MM.1S (cell line): ENCODE results near the gene LRIG3.
"Not testable (repeated sequence)": the region's sequence is repeated elsewhere in the genome, so short reads cannot be mapped to it uniquely, and the experiment has no call there.

ENCODE experiments used
- DNase-seq: peaks from one replicate; pipeline ENCODE4 v3.0.0-alpha.2; 2015
- H2AFZ ChIP-seq: fragments of 300-600 bp; sonication (generic); 2 replicates; pipeline ENCODE4 v1.6.0; 2016; ENCODE audit warnings: antibody characterized with exemption, low read length
- H3F3A ChIP-seq: fragments of 300-600 bp; sonication (generic); 2 replicates; pipeline ENCODE4 v1.6.1; 2016; ENCODE audit warnings: mild to moderate bottlenecking, antibody characterized with exemption, low read length, moderate library complexity, mixed read lengths; ENCODE audit not compliant: insufficient read depth
- H3K27ac ChIP-seq: fragments of 300-600 bp; sonication (generic); 2 replicates; pipeline ENCODE4 v1.5.1; 2016; ENCODE audit warnings: mild to moderate bottlenecking, low read length
- H3K27me3 ChIP-seq: fragments of 300-600 bp; sonication (generic); replicated peaks from 2 replicates; pipeline ENCODE4 v1.6.0; 2016; ENCODE audit warnings: low read length; ENCODE audit not compliant: insufficient read depth
- H3K36me3 ChIP-seq: fragments of 300-600 bp; sonication (generic); replicated peaks from 2 replicates; pipeline ENCODE4 v1.6.1; 2016; ENCODE audit warnings: mild to moderate bottlenecking, low read length, mixed read lengths; ENCODE audit not compliant: insufficient read depth
- H3K4me1 ChIP-seq: fragments of 300-600 bp; sonication (generic); 2 replicates; pipeline ENCODE4 v1.6.1; 2016; ENCODE audit warnings: low read length, mixed read lengths
- H3K4me2 ChIP-seq: fragments of 300-600 bp; sonication (generic); 2 replicates; pipeline ENCODE4 v1.6.0; 2016; ENCODE audit warnings: low read depth, low read length
- H3K4me3 ChIP-seq: fragments of 300-600 bp; sonication (generic); 2 replicates; pipeline ENCODE4 v1.5.1; 2016; ENCODE audit warnings: low read length, mixed read lengths
- H3K79me2 ChIP-seq: fragments of 300-600 bp; sonication (generic); 2 replicates; pipeline ENCODE4 v1.6.1; 2016; ENCODE audit warnings: mixed run types, low read length, mixed read lengths
- H3K9ac ChIP-seq: fragments of 300-600 bp; sonication (generic); 2 replicates; pipeline ENCODE4 v1.6.1; 2016; ENCODE audit warnings: low read length, mixed read lengths
- H3K9me2 ChIP-seq: fragments of 300-600 bp; sonication (generic); replicated peaks from 2 replicates; pipeline ENCODE4 v1.6.1; 2016; ENCODE audit warnings: mild to moderate bottlenecking, low read length, mixed read lengths; ENCODE audit not compliant: insufficient read depth
- H3K9me3 ChIP-seq: fragments of 300-600 bp; sonication (generic); replicated peaks from 2 replicates; pipeline ENCODE4 v1.6.1; 2016; ENCODE audit warnings: mild to moderate bottlenecking, low read length, mixed read lengths; ENCODE audit not compliant: insufficient read depth
- H4K20me1 ChIP-seq: fragments of 300-600 bp; sonication (generic); 2 replicates; pipeline ENCODE4 v1.6.1; 2016; ENCODE audit warnings: mild to moderate bottlenecking, low read length, moderate library complexity, mixed read lengths; ENCODE audit not compliant: insufficient read depth
- EZH2 ChIP-seq: fragments of 300-600 bp; sonication (generic); optimal IDR thresholded peaks from 2 replicates; pipeline ENCODE3; 2017; ENCODE audit warnings: low read depth, mild to moderate bottlenecking, antibody characterized with exemption, low read length, mixed read lengths
- EZH2phosphoT487 ChIP-seq: fragments of 300-600 bp; sonication (generic); IDR thresholded peaks from 2 replicates; pipeline ENCODE4 v1.6.1; 2018; ENCODE audit warnings: antibody characterized with exemption, low read length
- TF ChIP-seq, protein P1 (sequence below): fragments of 300-600 bp; sonication (generic); IDR thresholded peaks from 2 replicates; pipeline ENCODE4 v1.5.1; 2016; ENCODE audit warnings: antibody characterized with exemption, low read length, mixed read lengths

Gene LRIG3

DNA sequence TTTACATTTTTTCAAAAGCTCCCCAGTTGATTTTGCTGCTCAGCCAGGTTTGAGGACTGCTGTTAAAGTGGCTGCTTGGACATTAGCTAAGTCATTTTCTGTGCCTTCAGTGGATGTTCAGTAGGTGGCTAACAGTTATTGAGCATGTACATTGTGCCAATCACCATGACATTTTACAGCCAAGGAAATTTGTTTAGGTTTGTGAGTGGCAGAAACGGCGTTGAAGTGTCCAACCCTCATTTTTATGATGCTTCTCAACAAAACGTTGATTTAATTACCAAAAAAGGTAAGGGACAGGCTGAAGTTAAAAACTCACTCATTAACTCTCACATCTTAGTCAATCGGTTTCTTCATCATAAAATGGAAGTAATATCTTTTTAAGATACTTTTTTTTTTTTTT lies 37.0 kb upstream of the LRIG3 start:
- H2AFZ ChIP-seq: no peak overlapping the region

DNA sequence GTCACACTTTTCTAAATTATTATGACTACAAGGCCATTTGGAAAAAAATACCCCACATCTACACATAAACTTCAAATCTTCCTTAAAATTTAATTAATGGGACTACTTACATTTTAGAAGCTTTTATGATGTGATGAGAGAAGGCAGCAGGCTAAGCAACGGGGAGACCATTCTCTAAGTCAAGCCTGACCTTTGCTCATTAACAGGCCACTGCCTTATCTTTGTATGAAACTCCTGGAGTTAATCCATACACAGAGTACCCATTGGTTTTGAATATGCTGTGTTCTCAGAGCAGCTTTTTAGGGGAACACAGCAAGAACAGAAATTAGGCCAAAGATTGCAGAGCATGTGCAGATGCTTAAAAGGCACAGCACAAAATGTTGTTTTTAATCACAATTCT lies 35.5 kb upstream of the LRIG3 start:
- no peaks in the 10 kb centered on the region for H3K9me3 ChIP-seq
- no peak for TF ChIP-seq EZH2
- no peak for TF ChIP-seq EZH2phosphoT487
- TF ChIP-seq, protein P1, sequence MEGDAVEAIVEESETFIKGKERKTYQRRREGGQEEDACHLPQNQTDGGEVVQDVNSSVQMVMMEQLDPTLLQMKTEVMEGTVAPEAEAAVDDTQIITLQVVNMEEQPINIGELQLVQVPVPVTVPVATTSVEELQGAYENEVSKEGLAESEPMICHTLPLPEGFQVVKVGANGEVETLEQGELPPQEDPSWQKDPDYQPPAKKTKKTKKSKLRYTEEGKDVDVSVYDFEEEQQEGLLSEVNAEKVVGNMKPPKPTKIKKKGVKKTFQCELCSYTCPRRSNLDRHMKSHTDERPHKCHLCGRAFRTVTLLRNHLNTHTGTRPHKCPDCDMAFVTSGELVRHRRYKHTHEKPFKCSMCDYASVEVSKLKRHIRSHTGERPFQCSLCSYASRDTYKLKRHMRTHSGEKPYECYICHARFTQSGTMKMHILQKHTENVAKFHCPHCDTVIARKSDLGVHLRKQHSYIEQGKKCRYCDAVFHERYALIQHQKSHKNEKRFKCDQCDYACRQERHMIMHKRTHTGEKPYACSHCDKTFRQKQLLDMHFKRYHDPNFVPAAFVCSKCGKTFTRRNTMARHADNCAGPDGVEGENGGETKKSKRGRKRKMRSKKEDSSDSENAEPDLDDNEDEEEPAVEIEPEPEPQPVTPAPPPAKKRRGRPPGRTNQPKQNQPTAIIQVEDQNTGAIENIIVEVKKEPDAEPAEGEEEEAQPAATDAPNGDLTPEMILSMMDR: no peak
- DNase-seq: no peak
- H3F3A ChIP-seq: no peaks in the 10 kb centered on the region
- H3K4me2 ChIP-seq: no peak overlapping the region
- no peak overlapping the region for H2AFZ ChIP-seq
- no peaks in the 10 kb centered on the region for H3K27me3 ChIP-seq
- no peaks in the 10 kb centered on the region for H3K36me3 ChIP-seq
- H3K4me3 ChIP-seq: no peak overlapping the region
- H3K79me2 ChIP-seq: no peaks in the 10 kb centered on the region
- no peaks in the 10 kb centered on the region for H3K4me1 ChIP-seq
- H3K9me2 ChIP-seq: no peaks in the 10 kb centered on the region
- no peak overlapping the region for H3K27ac ChIP-seq
- H3K9ac ChIP-seq: no peak overlapping the region
- no peaks in the 10 kb centered on the region for H4K20me1 ChIP-seq

More for the DNA sequence above, 37.0 kb upstream of the LRIG3 start:
- Histone ChIP-seq H3K4me1 (no peaks in the 10 kb centered on the region), H3K9ac (no peak overlapping the region), H3K27me3 (no peaks in the 10 kb centered on the region), H3K9me2 (no peaks in the 10 kb centered on the region), H3K9me3 (no peaks in the 10 kb centered on the region), H3K4me2 (no peak overlapping the region), H3K36me3 (no peaks in the 10 kb centered on the region), H3F3A (no peaks in the 10 kb centered on the region), H3K27ac (no peak overlapping the region), H3K79me2 (no peaks in the 10 kb centered on the region), H4K20me1 (no peaks in the 10 kb centered on the region), H3K4me3 (no peak overlapping the region)
- DNase-seq: no peak
- TF ChIP-seq EZH2 (no peak), EZH2phosphoT487 (no peak)
- TF ChIP-seq, protein P1: no peak

DNA sequence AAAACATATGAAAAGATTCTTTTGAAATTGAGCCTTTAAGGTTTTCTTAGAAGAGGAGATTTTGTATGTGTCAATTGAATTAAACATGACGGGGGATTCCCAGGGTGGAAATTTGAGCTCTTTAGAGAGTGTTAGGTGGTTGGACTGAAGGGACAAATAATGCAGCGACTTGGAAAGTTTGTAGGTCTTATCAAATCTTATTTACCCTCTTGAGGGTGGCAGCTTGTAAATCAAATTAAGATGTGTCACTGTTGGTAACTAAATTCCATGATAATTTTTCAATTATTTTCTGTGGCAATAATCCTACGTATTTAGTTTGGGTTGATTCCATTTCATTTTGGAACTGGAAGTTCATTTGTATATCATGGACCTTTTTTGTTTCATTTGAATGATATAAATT lies 33.7 kb upstream of the LRIG3 start:
- Histone ChIP-seq H3K36me3 (no peaks in the 10 kb centered on the region), H3K27me3 (no peaks in the 10 kb centered on the region), H2AFZ (no peak overlapping the region), H3K9ac (no peak overlapping the region), H3K4me2 (no peak overlapping the region), H3K4me3 (no peak overlapping the region), H3K79me2 (no peaks in the 10 kb centered on the region), H3K27ac (no peak overlapping the region), H3K9me3 (no peaks in the 10 kb centered on the region), H4K20me1 (no peaks in the 10 kb centered on the region), H3K4me1 (no peaks in the 10 kb centered on the region), H3K9me2 (no peaks in the 10 kb centered on the region), H3F3A (no peaks in the 10 kb centered on the region)
- TF ChIP-seq EZH2phosphoT487: no peak
- TF ChIP-seq, protein P1: no peak
- TF ChIP-seq EZH2: no peak
- DNase-seq: no peak

DNA sequence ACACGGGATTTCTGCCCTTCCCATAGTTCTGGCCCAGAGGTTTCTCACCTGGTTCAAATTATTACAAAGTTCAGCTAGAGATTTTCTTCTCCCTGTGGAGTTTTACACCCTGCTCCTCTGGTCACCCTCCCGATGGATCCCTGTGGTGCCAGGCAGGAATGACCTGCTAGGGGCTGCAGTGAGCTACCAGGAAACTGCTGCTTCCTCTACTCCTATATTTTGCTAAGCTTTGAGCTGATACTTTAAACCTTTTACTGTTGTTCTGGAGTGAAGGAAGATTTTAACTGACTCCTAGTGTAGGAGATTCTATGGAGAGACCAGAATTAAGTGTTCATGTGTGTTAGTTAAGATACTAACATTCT lies 30.4 kb upstream of the LRIG3 start:
- H3K79me2 ChIP-seq: no peaks in the 10 kb centered on the region
- H3K9me3 ChIP-seq: no peaks in the 10 kb centered on the region
- no peaks in the 10 kb centered on the region for H3K27me3 ChIP-seq
- no peak overlapping the region for H3K9ac ChIP-seq
- H3K9me2 ChIP-seq: no peaks in the 10 kb centered on the region
- no peak overlapping the region for H2AFZ ChIP-seq
- no peaks in the 10 kb centered on the region for H4K20me1 ChIP-seq
- H3K4me2 ChIP-seq: no peak overlapping the region
- TF ChIP-seq EZH2 (no peak), EZH2phosphoT487 (no peak)
- TF ChIP-seq, protein P1: no peak
- no peaks in the 10 kb centered on the region for H3K4me1 ChIP-seq
- DNase-seq: no peak
- H3K36me3 ChIP-seq: no peaks in the 10 kb centered on the region
- H3K4me3 ChIP-seq: no peak overlapping the region
- no peaks in the 10 kb centered on the region for H3F3A ChIP-seq
- H3K27ac ChIP-seq: no peak overlapping the region

DNA sequence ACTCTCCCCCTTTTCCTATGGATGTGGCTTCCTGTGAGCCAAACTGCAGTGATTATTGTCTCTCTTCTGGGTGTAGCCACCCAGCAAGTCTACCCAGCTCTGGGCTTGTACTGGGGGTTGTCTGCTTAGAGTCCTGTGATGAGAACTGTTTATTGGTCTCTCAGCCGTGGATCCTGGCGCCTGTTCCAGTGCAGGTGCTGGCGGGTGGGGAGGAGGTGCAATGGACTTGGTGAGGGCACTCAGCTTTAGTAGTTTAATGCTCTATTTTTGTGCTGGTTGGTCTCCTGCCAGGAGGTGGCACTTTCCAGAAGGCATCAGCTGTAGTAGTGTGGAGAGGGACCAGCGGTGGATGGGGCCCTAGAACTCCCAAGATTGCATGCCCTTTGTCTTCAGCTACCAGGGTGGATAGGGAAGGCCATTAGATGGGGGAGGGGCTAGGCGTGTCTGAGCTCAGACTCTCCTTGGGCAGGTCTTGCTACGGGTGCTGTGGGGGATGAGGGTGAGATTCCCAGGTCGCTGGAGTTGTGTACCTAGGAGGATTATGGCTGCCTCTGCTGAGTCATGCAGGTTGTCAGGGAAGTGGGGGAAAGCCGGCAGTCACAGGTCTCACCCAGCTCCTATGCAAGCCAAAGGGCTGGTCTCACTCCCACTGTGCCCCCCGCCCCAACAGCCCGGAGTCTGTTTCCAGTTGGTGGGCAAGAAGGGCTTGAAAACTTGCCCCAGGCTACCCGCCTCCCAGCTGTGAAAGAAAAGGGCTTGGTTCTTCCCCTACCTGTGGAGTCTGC lies 29.8 kb upstream of the LRIG3 start:
- not testable (repeated sequence) for H3K4me3 ChIP-seq, H3K27ac ChIP-seq, H3K79me2 ChIP-seq, H3K27me3 ChIP-seq, H3F3A ChIP-seq, H2AFZ ChIP-seq, H3K36me3 ChIP-seq, H3K4me2 ChIP-seq, H3K9ac ChIP-seq, H3K9me2 ChIP-seq, H3K9me3 ChIP-seq, DNase-seq, H3K4me1 ChIP-seq, H4K20me1 ChIP-seq
